Measurements from ENCODE around the gene SMAD3. TPM values are rescaled to one million over a fixed set of nuclear protein-coding genes. Genes with fewer than 3 reads are reported as not detected.
A peak's percentile ranks its signal among the peaks of the same experiment; 100 is the strongest.

SMAD3 gene
- total RNA-seq, 2 experiments from 2014 or later: 41.2 to 77.8 TPM

GRCh38 chr15:67085237-67085817 is 19.9 kb downstream of the SMAD3 start:
- peaks cover 84% of the 10 kb centered on the region for H3K79me2 ChIP-seq (ENCODE audit: insufficient read depth, low read depth, low read length)
- ChIA-PET CTCF (ENCODE audit: unreplicated experiment) (no interaction called here), POLR2A (interaction anchor here (0.6 to 12.4 kb wide), 5 partner anchors 10 to 419 kb away, joined by 3 to 80 read pairs (median 7); no protein-coding TSS in a partner anchor)
- H3K4me3 ChIP-seq (ENCODE audit: low read depth, low read length, poor library complexity, severe bottlenecking): peak overlapping the region; percentile 54
- H3K9me2 ChIP-seq (ENCODE audit: insufficient read depth, low read length): no peaks in the 10 kb centered on the region
- H3K9me3 ChIP-seq (ENCODE audit: low read length): no peaks in the 10 kb centered on the region
- peak overlapping the region; percentile 79 for H3K4me2 ChIP-seq (ENCODE audit: low read length)
- DNase-seq (ENCODE audit: low spot score): peak; percentile 54
- H2AFZ ChIP-seq (ENCODE audit: low read length): no peak overlapping the region
- TF ChIP-seq EZH2phosphoT487 (IDR thresholded peaks at IDR 0.05; ENCODE audit: borderline replicate concordance, low read depth, low read length): no peak
- no peak for TF ChIP-seq CTCF (conservative IDR thresholded peaks at IDR 0.05; ENCODE audit: low read length)
- BruUV-seq (replicated peaks): no TSS peak
- peaks cover 93% of the 10 kb centered on the region for H3K4me1 ChIP-seq (ENCODE audit: insufficient read depth, low read length, poor library complexity, severe bottlenecking)
- intact Hi-C loops (cut with micrococcal nuclease; ENCODE audit: unreplicated experiment): loop anchor here (1.0 to 10.0 kb wide), 2 partner anchors 8 to 381 kb away; partner anchors contain the start of gene SMAD6
- peak overlapping the region; percentile 99 for H3K27ac ChIP-seq (ENCODE audit: low read depth, low read length, poor library complexity, severe bottlenecking)
- H3K36me3 ChIP-seq (ENCODE audit: insufficient read depth, low read length): peaks cover 15% of the 10 kb centered on the region
- H4K20me1 ChIP-seq (ENCODE audit: insufficient read depth, low read length): no peaks in the 10 kb centered on the region

GRCh38 chr15:67085818-67086636 is 20.6 kb downstream of the SMAD3 start:
- Histone ChIP-seq H3K9me3 (ENCODE audit: low read length) (no peaks in the 10 kb centered on the region), H2AFZ (ENCODE audit: low read length) (no peak overlapping the region), H3K9me2 (ENCODE audit: insufficient read depth, low read length) (no peaks in the 10 kb centered on the region), H3K79me2 (ENCODE audit: insufficient read depth, low read depth, low read length) (peaks cover 86% of the 10 kb centered on the region), H3K36me3 (ENCODE audit: insufficient read depth, low read length) (peaks cover 15% of the 10 kb centered on the region), H4K20me1 (ENCODE audit: insufficient read depth, low read length) (no peaks in the 10 kb centered on the region), H3K4me3 (ENCODE audit: low read depth, low read length, poor library complexity, severe bottlenecking) (peak overlapping the region; percentile 54), H3K4me2 (ENCODE audit: low read length) (peak overlapping the region; percentile 79), H3K27ac (ENCODE audit: low read depth, low read length, poor library complexity, severe bottlenecking) (peak overlapping the region; percentile 99), H3K4me1 (ENCODE audit: insufficient read depth, low read length, poor library complexity, severe bottlenecking) (peaks cover 93% of the 10 kb centered on the region)
- intact Hi-C loops (cut with micrococcal nuclease; ENCODE audit: unreplicated experiment): loop anchor here (1.0 to 10.0 kb wide), 2 partner anchors 7 to 381 kb away; partner anchors contain the start of gene SMAD6
- POLR2A ChIA-PET: interaction anchor here (0.6 to 12.4 kb wide), 6 partner anchors 8 to 420 kb away, joined by 3 to 80 read pairs (median 4); no protein-coding TSS in a partner anchor
- BruUV-seq (replicated peaks): no TSS peak
- DNase-seq (ENCODE audit: low spot score): peak; percentile 95
- CTCF ChIA-PET (ENCODE audit: unreplicated experiment): interaction anchor here (0.8 to 2.0 kb wide), 3 partner anchors 15 to 19 kb away, joined by 3 to 4 read pairs (median 3); no protein-coding TSS in a partner anchor
- TF ChIP-seq EZH2phosphoT487 (IDR thresholded peaks at IDR 0.05; ENCODE audit: borderline replicate concordance, low read depth, low read length) (no peak), CTCF (conservative IDR thresholded peaks at IDR 0.05; ENCODE audit: low read length) (no peak)
